Osteoblast (primary cell): ENCODE results near the gene ANTXR2. TPM values are rescaled to one million over a fixed set of nuclear protein-coding genes. Genes with fewer than 3 reads are reported as not detected.
A peak's percentile ranks its signal among the peaks of the same experiment; 100 is the strongest.

ENCODE experiments used
- DNase-seq: peaks from one replicate; pipeline ENCODE4 v3.0.0; 2011; ENCODE audit warnings: low spot score, mixed read lengths; ENCODE audit not compliant: insufficient read length; ENCODE audit errors: missing footprints
- H2AFZ ChIP-seq: 2 replicates; pipeline ENCODE4 v1.6.0; 2011; ENCODE audit warnings: mild to moderate bottlenecking, low read length
- H3K27ac ChIP-seq: 2 replicates; pipeline ENCODE4 v1.5.1; 2011; ENCODE audit warnings: mild to moderate bottlenecking, low read depth, low read length, moderate library complexity
- H3K27me3 ChIP-seq: 2 replicates; pipeline ENCODE4 v1.6.0; 2012; ENCODE audit warnings: mild to moderate bottlenecking, control low read depth, inconsistent platforms, low read length, moderate library complexity; ENCODE audit not compliant: insufficient read depth
- H3K36me3 ChIP-seq: 2 replicates; pipeline ENCODE4 v1.5.1; 2011; ENCODE audit warnings: mild to moderate bottlenecking, low read length, control low read depth, moderate library complexity; ENCODE audit not compliant: insufficient read depth
- H3K4me1 ChIP-seq: 2 replicates; pipeline ENCODE4 v1.5.1; 2011; ENCODE audit warnings: mild to moderate bottlenecking, low read length, control low read depth, moderate library complexity; ENCODE audit not compliant: insufficient read depth
- H3K4me2 ChIP-seq: 2 replicates; pipeline ENCODE4 v1.6.0; 2011; ENCODE audit warnings: mild to moderate bottlenecking, low read length; ENCODE audit not compliant: insufficient read depth
- H3K4me3 ChIP-seq: fragments of 200-600 bp; sonication (generic); 3 replicates; pipeline ENCODE4 v1.5.1; 2012; ENCODE audit warnings: mild to moderate bottlenecking, low read length, inconsistent platforms; ENCODE audit not compliant: insufficient read depth
- H3K79me2 ChIP-seq: 2 replicates; pipeline ENCODE4 v1.6.0; 2012; ENCODE audit warnings: mild to moderate bottlenecking, low read length, control low read depth, inconsistent platforms; ENCODE audit not compliant: insufficient read depth
- H3K9me3 ChIP-seq: 2 replicates; pipeline ENCODE4 v1.5.1; 2011; ENCODE audit warnings: low read depth, low read length, control low read depth
- H4K20me1 ChIP-seq: 2 replicates; pipeline ENCODE4 v1.6.0; 2012; ENCODE audit warnings: mild to moderate bottlenecking, low read length, control low read depth; ENCODE audit not compliant: insufficient read depth
- CTCF ChIP-seq: IDR thresholded peaks from 2 replicates; pipeline ENCODE4 v1.5.1; 2011; ENCODE audit warnings: mild to moderate bottlenecking, low read depth, low read length, moderate library complexity; ENCODE audit errors: extremely low read depth
- total RNA-seq: library from RNA; depleted of rRNA; stranded (reverse); fragments of >200 nt; gene quantifications from 2 replicates; pipeline ENCODE4 v1.2.3, GENCODE V29; 2012

Gene ANTXR2
- total RNA-seq, 1 donor: 97.4 TPM

- H3K27ac ChIP-seq: no peak overlapping the region
- no peak for DNase-seq
- TF ChIP-seq CTCF: no peak
- H3K4me2 ChIP-seq: no peak overlapping the region
- no peaks in the 10 kb centered on the region for H3K9me3 ChIP-seq
- no peak overlapping the region for H3K4me3 ChIP-seq
- H3K36me3 ChIP-seq: peaks cover 15% of the 10 kb centered on the region
- H2AFZ ChIP-seq: no peak overlapping the region
- no peaks in the 10 kb centered on the region for H4K20me1 ChIP-seq
- H3K27me3 ChIP-seq: no peaks in the 10 kb centered on the region
- no peaks in the 10 kb centered on the region for H3K79me2 ChIP-seq
- no peaks in the 10 kb centered on the region for H3K4me1 ChIP-seq
Measured at GRCh38 chr4:79905212-79905611, 167.8 kb downstream of the ANTXR2 start.

- Histone ChIP-seq H3K4me3 (no peak overlapping the region), H3K36me3 (peaks cover 15% of the 10 kb centered on the region), H3K79me2 (no peaks in the 10 kb centered on the region), H3K9me3 (no peaks in the 10 kb centered on the region), H3K27ac (no peak overlapping the region), H4K20me1 (no peaks in the 10 kb centered on the region), H3K27me3 (no peaks in the 10 kb centered on the region), H3K4me2 (no peak overlapping the region), H3K4me1 (no peaks in the 10 kb centered on the region), H2AFZ (no peak overlapping the region)
- no peak for TF ChIP-seq CTCF
- DNase-seq: no peak
Measured at GRCh38 chr4:79904331-79904730, 168.7 kb downstream of the ANTXR2 start.

- H3K4me1 ChIP-seq: no peaks in the 10 kb centered on the region
- no peak overlapping the region for H2AFZ ChIP-seq
- H3K4me3 ChIP-seq: no peak overlapping the region
- H3K27ac ChIP-seq: no peak overlapping the region
- no peaks in the 10 kb centered on the region for H3K9me3 ChIP-seq
- TF ChIP-seq CTCF: no peak
- H3K79me2 ChIP-seq: no peaks in the 10 kb centered on the region
- peak; percentile 21 for DNase-seq
- no peaks in the 10 kb centered on the region for H3K27me3 ChIP-seq
- H4K20me1 ChIP-seq: no peaks in the 10 kb centered on the region
- no peaks in the 10 kb centered on the region for H3K36me3 ChIP-seq
- H3K4me2 ChIP-seq: no peak overlapping the region
Measured at GRCh38 chr4:79900182-79900581, 172.8 kb downstream of the ANTXR2 start.

- H3K4me3 ChIP-seq: no peak overlapping the region
- no peaks in the 10 kb centered on the region for H3K79me2 ChIP-seq
- H3K27ac ChIP-seq: no peak overlapping the region
- H3K4me2 ChIP-seq: no peak overlapping the region
- no peaks in the 10 kb centered on the region for H3K36me3 ChIP-seq
- H3K27me3 ChIP-seq: no peaks in the 10 kb centered on the region
- no peak for DNase-seq
- no peak overlapping the region for H2AFZ ChIP-seq
- no peaks in the 10 kb centered on the region for H3K9me3 ChIP-seq
- no peak for TF ChIP-seq CTCF
- H4K20me1 ChIP-seq: no peaks in the 10 kb centered on the region
- H3K4me1 ChIP-seq: no peaks in the 10 kb centered on the region
Measured at GRCh38 chr4:79899481-79899880, 173.5 kb downstream of the ANTXR2 start.
